Erythroblast (primary cell): ENCODE measurements around the gene PLA2G6.

Experiments used
- GATA1 ChIP-seq: IDR thresholded peaks from 2 replicates; pipeline ENCODE4 v1.6.1; 2011; ENCODE audit warnings: low read depth, mild to moderate bottlenecking, control low read depth, low read length, moderate library complexity
- POLR2A ChIP-seq: IDR thresholded peaks from 2 replicates; pipeline ENCODE4 v1.6.1; 2011; ENCODE audit warnings: mild to moderate bottlenecking, low read length

GRCh38 chr22:38086942-38087341, 94.7 kb downstream of the PLA2G6 start:
- no peak for TF ChIP-seq POLR2A
- TF ChIP-seq GATA1, result no peak
